WI38 (cell line): ENCODE data around the gene OSM.

ENCODE experiments used
- H3K4me3 ChIP-seq: 2 replicates; pipeline ENCODE4 v1.5.1; 2011; ENCODE audit warnings: low read depth, mild to moderate bottlenecking, control low read depth, low read length
- TF ChIP-seq, protein P1 (sequence below): IDR thresholded peaks from 2 replicates; pipeline ENCODE4 v1.5.1; 2012; ENCODE audit warnings: low read depth, mild to moderate bottlenecking, control low read depth, low read length

The OSM gene

DNA sequence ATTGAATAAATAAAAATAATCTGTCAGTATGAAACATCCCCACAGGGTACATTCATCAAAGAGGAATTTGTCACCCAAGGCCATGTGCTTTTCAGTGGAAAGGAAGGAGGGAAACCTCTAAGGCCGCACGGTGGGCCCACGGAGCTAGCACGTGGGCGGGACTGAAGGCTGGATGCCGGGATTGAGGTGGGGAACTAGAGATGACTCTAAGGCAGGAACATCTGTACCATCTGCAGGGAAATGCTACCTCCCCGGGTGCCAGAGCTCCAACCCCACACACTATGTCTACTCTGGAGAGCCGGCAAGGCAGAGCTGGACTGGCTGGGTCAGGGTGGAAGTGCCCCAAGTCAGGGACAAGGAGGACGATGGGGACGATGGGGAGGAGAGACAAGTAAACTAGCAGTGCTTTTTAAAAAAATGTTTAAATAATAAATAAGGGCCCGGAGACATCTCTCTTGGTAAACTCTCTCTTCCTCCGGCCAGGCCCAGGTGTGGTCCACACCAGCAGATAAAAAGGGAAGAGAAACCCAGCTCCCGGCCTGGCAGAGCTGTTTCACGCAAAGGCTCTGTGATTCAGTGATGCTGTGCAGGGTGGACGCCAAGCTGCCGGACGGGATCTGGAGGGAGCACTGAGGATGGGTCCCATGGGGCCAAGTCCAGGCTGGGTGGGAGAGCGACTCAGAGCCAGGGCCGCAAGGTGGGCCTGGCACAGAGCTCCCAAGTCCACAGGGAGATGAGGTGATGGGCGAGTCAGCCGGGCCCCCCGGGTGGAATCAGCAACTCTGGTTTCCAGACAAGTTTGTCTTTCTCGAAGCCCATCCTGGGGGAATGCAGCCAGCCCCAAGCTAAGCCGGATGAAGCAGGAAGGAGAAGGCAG, 25.9 kb downstream of the OSM start:
- TF ChIP-seq, protein P1, sequence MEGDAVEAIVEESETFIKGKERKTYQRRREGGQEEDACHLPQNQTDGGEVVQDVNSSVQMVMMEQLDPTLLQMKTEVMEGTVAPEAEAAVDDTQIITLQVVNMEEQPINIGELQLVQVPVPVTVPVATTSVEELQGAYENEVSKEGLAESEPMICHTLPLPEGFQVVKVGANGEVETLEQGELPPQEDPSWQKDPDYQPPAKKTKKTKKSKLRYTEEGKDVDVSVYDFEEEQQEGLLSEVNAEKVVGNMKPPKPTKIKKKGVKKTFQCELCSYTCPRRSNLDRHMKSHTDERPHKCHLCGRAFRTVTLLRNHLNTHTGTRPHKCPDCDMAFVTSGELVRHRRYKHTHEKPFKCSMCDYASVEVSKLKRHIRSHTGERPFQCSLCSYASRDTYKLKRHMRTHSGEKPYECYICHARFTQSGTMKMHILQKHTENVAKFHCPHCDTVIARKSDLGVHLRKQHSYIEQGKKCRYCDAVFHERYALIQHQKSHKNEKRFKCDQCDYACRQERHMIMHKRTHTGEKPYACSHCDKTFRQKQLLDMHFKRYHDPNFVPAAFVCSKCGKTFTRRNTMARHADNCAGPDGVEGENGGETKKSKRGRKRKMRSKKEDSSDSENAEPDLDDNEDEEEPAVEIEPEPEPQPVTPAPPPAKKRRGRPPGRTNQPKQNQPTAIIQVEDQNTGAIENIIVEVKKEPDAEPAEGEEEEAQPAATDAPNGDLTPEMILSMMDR, result no peak
- H3K4me3 ChIP-seq, result no peak overlapping the region

DNA sequence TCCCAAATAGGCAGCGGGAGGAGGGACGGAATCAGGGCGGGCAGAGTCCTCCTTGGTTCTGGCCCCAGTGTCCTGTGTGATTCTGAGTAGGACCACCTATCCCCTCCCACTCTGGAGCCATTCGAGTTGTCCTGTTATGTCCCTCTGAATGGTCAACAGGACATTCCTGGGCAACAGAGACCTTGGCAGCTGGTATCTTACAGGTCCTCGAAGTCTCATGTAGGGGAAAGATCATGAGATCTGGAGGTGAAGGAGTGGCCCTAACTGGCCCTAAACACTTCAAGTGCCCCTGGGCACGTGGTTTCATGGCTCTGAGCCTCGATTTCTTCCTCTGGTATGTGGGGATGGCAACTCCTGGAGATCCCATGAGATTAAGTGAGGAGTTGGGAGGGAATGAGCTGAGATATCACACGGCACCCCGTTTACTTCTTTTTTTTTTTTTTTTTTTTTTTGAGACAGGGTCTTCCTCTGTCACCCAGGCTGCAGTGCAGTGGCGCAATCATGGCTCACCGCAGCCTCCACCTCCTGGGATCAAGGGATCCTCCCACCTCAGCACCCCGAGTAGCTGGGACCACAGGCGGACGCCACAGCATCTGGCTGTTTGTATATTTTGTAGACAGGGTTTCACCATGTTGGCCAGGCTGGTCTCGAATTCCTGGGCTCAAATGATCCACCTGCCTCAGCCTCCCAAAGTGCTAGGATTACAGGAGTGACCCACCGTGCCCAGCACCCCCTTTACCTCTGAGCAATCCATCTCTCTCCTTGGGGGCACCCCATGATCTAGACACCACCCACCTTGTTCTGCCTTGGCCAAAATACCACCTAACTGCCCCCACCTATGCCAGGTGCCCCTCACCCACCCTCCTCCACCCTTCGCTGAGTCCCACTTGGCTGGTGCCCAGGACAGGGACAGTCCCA, 26.9 kb downstream of the OSM start:
- no peak overlapping the region for H3K4me3 ChIP-seq
- TF ChIP-seq, protein P1, result no peak

DNA sequence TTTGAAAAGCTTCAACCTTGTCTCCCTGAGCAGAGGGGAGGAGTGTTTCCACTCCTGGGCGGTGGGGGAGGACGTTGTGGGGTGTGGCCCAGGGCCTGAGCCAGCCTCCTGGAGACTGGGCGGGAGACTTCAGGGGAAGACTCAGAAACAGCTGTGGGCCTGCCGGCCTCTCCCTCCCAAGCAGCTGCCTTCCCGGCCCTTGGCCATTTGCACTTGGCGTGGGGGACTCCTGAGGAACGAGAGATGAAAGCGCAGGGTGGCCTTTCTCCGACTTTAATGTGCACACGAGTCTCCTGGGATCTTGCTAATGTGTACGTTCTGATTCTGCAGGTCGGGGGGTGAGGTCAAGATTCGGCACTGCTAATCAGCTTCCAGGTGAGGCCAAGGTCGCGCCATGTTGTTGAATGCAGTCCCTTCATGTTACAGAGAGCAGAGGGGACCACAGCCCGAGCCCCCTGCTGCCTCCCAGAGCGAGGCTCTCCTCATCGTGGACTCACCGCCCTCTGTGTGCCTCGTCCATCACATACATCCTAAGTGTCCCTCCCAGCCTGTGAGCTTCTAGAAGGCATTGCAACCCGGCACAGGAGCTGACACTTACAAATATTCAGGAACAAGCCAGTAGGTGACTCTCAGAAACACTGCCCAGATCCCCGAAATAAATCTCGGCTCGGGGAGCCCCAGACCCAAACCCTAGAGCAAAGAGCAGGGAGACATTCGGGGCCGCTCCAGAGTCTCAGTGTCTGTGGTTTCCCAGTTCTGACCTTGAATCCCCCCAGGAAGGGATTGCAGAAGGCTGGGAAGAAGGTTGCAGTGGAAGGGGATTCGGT, 27.8 kb downstream of the OSM start:
- no peak overlapping the region for H3K4me3 ChIP-seq
- TF ChIP-seq, protein P1, result no peak

DNA sequence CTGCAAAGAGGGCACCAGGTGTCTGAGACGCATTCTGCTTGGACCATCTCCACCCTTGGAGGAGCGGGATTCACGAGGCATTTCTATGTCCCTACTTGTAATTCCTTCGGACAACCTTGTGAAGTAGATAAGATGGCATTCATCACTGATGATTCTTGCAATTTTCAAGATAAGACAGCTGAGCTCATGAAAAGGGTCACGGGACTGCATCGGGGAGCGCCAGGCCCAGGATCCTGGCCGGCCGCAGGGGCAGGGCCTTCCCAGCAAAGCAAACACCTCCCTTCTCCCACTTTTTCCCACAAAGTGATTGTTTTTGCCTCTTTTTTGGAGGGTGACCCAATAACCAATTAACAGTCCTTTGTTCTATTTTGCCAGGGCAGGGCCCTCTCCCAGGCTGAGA, 28.5 kb downstream of the OSM start:
- TF ChIP-seq, protein P1, result no peak
- no peak overlapping the region for H3K4me3 ChIP-seq

DNA sequence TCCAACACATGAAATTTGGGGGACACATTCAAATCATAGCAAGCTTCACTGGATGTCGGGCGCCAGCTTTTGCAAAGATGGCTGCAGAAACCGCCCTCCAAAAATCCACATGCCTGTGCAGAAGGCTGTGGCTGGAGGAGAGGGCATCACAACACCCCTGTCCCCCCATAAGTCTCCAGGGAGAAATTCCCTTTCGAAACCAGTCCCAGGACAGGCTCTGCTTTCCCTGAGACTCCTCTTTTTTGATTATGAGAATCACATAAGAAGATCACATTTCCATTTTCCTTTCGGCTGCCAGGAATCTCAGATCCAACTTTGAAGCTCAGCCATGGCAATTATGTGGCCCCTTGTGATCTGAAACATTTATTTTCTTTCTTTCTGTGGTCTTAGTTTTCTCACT, 29.8 kb downstream of the OSM start:
- TF ChIP-seq, protein P1, result no peak
- no peak overlapping the region for H3K4me3 ChIP-seq

DNA sequence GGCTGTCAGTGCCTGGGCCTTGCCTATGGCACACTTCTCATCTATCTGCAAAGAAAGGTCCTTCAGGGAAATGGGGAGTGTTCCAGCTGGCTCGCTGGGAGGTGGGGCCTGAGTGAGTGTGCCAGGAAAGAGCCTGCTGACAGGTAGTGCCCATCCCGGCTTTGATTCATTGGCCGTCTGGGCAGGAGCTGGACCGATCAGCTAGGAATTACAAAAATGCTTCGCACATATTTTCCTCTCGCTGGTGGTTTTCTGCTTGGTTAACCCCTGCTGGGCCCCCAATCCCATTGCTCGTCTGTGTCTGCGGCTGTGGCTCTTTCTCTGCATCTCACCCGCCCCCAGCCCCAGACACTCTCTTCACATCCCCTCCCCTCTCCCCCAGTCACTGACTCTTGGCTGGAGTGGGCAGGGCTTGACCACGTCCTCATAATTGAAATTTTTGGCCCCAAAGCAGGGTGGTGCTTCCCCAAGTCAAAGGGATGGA, 30.9 kb downstream of the OSM start:
- TF ChIP-seq, protein P1, result no peak
- H3K4me3 ChIP-seq, result no peak overlapping the region
